GM19035 (cell line): ENCODE data around the gene PARD6G.
A peak's percentile ranks its signal among the peaks of the same experiment; 100 is the strongest.
"Not testable (repeated sequence)": the region's sequence is repeated elsewhere in the genome, so short reads cannot be mapped to it uniquely, and the experiment has no call there.

ENCODE experiments used
- ATAC-seq: cut with Tn5 transposase; IDR thresholded peaks from one replicate; pipeline ENCODE4 v1.9.1; 2021; ENCODE audit not compliant: unreplicated experiment

PARD6G gene, protein sequence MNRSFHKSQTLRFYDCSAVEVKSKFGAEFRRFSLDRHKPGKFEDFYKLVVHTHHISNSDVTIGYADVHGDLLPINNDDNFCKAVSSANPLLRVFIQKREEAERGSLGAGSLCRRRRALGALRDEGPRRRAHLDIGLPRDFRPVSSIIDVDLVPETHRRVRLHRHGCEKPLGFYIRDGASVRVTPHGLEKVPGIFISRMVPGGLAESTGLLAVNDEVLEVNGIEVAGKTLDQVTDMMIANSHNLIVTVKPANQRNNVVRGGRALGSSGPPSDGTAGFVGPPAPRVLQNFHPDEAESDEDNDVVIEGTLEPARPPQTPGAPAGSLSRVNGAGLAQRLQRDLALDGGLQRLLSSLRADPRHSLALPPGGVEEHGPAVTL

DNA sequence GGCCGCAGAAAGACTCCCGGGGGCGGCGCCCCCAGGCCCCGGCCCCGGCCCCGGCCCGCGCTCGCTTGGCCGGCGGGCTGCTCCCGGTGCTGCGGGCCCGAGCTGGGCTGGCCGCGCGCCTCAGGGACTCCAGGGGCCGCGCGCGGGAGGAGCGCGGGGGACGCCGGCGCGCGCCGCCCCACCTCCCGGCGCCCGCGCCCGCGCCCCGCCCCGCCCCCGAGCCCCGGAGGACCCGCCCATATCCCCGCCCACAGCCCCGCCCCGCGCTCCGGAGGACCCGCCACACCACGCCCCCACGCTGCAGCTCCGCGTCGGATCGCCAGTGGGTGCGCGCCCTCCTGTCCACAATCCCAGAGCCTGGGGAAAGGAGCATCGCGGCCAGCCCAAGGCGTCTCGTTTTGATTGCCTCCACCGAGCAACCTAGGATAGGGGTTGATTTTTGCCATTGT is at the start of gene PARD6G:
Gene PARD6G, minus strand, starts transcription at position 122 of the 449 bp plus-strand sequence. CDS start 166 bp downstream, outside the sequence.
- peak; percentile 58 for ATAC-seq

DNA sequence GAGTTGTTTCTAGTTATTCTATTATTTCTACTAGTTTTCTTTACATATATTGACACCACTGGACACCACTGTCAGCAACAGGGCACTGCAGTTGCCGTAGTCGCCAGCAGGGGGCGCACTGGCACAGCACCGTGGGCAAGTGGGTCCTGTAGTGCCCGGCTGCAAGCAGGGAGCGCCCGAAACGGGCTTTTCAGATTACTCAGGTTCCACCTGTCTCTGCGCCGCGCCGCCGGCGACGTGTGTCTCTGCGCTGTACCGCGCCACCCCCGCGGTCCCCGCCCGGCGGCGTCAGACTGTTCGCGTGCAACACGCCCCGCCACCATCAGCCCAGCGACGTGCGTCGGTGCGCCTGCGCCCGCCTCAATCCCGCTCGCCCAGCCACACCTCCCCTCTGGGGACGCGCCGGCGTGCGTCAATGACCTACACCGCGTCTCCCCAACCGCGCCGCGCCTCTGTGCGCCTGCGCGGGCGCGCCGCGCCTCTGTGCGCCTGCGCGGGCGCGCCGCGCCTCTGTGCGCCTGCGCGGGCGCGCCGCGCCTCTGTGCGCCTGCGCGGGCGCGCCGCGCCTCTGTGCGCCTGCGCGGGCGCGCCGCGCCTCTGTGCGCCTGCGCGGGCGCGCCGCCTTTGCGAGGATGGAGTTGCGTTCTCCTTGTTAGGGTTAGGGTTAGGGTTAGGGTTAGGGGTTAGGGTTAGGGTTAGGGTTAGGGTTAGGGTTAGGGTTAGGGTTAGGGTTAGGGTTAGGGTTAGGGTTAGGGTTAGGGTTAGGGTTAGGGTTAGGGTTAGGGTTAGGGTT is 15.1 kb upstream of the PARD6G start:
- not testable (repeated sequence) for ATAC-seq

DNA sequence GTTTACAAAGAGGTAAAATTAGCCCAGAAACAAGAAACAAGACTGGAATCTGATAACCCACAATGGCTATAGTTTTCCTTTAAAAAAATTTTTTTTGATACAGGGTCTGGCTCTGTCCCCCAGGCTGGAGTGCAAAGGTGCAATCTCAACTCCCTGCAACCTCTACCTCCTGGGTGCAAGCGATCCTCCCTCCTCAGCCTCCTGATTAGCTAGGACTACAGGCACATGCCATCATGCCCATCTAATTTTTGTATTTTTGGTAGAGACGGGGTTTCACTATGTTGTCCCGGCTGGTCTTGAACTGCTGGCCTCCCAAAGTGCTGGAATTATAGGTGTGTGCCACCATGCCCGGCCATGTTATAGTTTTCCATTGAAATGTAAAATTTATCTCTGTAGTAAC is 12.3 kb upstream of the PARD6G start:
- no peak for ATAC-seq

DNA sequence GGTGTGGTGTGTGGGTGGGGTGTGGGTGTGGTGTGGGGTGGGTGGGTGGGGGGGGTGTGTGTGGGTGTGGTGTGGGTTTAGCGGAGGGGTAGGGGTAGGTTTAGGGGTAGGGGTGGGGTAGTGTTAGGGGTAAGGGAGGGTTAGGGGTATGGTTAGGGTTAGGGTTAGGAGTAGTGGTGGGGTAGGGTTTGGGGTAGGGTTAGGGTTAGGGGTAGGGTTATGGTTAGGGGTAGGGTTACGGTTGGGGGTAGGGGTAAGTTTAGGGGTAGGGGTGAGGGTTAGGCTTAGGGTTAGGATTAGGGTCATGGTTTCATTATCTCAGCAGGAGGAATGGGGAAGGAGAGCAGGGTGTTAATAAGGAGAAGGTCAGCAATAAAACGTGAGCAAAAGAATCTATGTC is 11.3 kb upstream of the PARD6G start:
- no peak for ATAC-seq

DNA sequence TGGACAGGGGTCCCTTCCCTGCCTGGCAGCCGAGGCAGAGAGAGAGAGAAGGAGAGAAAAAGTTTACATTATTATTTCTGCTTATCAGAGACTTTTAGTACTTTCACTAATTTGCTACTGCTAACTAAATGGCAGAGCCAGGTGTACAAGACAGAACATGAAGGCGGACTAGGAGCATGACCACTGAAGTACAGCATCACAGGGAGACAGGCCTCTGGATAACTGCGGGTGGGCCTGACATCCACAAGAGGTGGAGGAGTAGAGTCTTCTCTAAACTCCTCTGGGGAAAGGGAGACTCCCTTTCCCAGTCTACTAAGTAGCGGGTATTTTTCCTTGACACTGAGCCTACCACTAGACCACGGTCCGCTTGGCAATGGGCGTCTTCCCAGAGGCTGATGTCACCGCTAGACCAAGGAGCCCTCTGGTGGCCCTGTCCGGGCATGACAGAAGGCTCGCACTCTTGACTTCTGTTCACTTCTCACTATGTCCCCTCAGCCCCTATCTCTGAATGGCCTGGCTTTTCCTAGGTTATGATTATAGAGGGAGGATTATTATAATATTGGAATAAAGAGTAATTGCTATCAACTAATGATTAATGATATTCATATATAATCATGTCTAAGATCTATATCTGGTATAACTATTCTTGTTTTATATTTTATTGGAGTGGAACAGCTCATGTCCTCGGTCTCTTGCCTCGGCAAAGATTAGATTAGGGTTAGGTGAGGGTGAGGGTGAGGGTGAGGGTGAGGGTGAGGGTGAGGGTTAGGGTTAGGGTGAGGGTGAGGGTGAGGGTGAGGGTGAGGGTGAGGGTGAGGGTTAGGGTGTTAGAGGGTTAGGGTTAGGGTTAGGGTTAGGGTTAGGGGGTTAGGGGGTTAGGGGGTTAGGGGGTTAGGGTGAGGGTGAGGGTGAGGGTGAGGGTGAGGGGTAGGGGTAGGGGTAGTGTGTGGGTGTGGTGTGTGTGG is 10.5 kb upstream of the PARD6G start:
- not testable (repeated sequence) for ATAC-seq

DNA sequence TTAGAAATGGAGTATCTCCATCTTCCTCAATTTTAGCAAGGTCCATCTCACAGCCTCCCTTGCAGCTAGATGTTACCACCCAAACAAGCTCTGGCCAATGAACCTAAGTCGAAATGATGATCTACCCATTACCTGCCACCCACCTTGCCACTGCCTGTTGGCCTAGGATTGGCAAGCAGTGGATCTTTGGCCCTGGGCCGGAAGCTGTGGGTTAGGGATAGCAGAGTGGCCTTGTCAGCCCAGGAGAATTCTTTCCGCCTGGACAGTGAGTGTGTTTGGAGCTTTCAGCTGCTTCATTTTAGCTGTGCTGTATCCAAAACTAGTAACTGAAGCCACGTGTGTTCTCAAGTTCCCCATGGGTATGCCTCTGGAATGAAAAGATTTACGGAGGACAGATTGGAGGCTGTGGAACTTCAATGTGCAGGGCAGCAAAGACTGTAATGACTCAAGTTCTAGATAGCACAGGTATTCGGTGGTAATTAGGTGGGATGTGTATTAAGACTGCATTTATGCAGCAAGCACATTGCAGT is 7.7 kb upstream of the PARD6G start:
- ATAC-seq = no peak

DNA sequence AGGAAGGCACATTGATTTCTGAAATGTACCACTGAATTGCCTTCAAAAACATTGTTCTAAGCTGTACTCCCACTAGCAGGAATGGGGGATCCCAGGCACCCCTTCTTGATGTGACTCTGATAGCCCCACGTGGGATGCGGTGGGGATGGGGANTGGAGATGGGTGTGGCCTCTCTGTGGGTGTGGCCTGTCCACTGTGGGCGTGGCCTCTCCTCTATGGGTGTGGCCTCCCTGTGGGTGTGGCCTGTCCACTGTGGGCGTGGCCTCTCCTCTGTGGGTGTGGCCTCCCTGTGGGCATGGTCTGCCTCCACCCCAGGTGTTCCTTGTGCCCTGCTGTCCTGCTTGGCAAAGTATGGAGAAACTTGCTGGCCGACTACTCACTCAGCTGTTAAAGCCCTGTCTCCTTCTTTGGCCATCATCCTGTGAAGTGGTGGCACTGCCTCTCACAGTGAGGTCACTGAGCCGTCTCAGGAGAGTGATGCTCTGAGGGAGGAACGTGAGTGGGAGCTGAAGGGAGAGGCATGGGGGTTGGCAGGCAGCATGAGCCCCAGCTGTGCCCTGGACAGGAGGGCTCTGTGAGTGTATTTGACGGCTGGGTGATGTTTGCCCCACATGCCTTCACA is 6.7 kb upstream of the PARD6G start:
- ATAC-seq = no peak

DNA sequence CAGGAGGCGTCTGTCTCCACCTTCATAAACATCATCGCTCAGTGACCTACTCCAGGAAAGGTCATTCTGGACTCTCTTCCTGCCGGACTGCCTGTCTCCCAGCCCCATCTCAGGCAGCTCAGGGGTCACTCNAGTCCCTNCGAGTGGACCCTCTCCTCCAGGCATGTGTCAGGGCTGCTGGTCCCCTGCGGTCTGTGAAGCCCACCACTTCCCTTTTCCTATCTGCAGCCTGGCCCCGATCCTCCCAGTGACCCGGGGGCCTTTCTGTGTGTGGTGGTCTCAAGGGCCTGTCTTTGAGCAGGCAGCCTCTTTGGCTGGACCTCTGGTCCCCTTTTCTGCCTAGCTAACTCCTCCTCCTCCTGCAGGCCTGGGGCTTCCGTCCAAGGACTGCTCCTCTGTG is 5.9 kb upstream of the PARD6G start:
- ATAC-seq = no peak

DNA sequence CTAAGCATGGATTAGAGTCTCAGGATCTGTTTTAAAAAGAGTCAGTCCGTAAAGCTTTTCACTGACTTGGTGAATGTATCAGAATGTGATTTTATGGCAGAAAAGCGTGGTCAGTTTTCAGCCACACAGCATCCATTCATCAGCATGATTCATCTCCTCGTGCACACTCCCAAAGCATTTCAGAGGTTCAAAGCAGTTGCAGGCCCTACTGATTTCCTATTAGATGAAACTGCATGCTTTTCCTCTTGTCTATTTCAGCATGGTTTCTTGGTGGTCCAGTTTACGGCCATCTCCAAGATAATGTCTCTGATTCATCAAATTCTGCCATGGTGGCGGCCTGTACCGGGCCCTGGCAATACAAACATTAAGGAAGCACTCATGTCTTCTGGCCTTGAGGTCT is 4.8 kb upstream of the PARD6G start:
- no peak for ATAC-seq

DNA sequence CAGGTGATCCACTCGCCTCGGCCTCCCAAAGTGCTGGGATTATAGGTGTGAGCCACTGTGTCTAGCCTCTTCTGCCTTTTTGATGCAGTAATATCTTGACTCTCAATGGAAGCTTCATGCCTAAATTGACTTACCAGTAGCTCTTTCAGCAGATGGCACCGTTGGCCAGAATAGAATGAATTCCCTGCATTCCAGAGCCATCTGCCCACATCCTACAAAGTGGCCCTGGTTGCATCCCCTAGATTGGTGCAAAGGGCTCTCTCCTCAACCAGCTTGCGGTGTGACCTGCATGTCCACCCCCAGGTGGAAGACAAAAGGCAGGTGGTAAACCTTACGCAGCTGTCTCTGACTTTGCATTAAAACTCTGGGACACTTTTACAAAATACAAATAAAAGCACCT is 4.4 kb upstream of the PARD6G start:
- ATAC-seq = no peak

DNA sequence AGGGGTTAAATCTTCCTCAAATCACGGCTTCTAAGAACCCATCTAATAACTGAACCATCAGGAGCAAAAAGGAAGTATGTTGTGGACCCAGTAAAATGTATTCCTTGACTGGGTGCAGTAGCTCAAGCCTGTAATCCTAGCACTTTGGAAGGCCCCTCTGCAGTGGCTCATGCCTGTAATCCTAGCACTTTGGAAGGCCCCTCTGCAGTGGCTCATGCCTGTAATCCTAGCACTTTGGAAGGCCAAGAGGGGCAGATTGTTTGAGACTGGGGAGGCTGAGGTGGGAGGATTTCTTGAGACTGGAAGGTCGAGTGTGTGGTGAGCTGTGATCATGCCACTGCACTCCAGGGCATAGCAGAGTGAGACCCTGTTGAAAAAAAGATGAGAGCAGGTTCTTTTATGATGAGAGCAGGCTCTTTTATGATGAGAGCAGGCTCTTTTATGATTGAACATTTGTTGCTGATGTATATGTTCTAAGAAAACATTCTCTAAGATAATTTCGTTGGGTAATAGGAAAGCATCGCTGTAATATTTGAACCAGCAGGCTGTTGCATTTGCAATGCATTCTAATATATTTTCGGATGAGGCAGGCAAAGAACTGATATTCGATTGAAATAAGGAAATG is 3.5 kb upstream of the PARD6G start:
- ATAC-seq = no peak

DNA sequence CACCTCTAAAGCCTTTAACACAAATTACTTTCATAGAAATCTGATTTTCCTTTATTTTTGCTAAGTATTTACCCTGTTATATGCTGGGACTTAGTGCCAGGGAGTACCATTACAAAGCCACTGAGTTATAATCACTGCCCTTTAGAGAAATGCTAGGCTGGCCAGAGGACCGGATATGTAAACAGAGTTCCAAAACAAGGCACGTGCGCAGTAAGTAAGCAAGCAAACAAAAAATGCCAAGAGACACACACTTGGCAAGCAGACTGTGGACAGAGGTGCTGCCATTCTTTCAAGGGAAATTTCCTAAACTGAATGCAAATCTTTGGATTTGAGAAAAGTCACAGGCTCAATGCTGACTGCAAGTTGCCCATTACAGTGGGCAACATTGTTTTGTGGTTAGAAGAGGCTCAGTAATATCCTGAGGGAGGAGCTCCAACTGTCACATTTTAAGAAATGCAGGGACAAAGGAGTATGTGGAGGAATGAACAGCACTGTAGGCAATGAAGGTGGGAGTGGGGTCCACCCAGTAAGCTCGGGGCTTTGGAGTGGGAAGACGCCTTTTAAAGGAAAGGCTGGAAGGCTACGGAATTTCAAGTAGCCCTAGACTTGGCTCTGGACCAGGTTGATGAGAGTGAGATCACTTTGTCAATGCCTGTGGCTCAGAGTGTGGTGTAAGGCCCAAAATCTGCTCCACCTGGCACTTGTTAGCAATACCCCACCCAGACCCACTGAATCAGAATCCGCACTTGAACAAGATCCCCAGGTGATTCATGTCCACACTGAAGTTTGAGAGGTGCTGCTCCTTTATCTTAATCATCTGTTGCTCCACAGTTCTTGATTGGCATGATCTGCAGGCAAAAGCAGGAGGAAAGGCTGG is 2.1 kb upstream of the PARD6G start:
- ATAC-seq = no peak

DNA sequence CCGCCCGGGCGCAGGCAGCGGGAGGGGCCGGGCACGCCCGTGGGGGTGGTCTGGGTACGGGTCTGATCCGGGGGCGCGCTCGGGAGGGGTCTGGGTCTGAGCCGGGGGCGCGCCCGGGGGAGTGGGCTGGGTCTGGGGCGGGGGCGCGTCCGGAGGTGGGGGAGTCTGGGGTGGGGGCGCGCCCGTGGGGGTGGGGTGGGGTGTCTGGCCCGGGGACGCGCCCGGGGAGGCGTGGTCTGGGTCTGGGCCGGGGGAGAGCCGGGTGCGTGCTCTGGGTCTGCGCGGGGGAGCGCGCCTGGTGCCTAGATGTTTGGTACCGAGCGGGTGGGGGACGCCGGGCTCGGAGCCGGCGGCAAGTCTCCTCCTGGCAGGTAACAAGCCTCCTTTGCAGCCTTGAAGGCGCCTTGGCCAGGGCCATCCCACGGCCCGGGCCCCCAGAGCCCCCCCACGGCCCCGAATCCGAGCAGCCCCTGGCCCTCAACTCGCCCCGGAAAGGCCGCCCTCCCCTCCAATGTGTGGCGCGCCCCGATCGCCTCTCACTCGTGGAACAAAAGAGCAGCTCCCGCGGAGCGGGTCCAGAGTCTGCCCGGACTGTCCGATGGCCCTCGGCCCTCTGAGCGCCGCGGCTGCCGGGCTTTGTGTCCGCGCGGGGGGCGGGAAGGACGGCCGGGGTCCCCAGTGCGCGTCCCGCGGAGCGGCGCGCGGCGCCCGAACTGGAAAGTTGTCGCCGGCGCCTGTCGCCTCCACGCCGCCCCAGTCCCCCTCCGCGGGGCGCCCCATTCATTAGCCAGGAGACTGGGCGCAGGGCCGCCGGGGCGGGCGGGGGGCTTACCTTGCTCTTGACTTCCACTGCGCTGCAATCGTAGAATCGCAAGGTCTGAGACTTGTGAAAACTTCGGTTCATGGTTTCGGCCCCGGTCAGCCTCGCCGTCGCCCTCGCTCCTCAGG is 595 bp downstream of the PARD6G start:
- peak; percentile 39 for ATAC-seq

DNA sequence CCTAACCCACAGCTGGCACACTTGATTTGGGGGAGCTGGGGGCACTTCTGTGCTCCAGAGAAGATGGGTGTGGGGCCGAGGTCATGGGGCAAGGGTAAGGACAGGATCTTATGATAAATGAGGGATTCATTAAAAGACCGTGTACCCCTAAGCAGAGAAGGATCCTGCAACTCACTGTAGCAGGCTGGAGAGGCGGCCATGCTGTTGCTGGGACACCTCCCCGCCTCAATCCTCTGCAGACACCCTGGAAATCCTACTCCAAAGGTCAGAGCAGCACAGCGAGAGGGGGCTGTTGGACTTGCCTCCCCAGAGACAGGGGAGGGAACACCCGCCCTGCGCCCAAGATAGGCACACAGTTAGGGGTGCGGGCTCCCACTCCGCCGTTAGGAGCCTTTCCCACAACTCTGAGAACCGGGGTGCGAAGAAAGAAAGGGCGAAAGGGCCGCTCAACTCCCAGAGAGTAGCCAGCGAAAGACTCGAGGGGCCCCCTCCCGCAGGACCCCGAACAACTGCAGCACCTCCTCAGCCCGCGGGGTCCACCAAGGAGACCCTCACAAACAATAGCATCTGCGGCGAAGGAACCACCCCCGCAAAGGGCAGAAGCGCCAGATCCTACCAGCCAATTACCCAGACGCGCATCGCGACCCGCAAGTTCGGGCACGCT is 1.4 kb downstream of the PARD6G start:
- ATAC-seq = no peak

DNA sequence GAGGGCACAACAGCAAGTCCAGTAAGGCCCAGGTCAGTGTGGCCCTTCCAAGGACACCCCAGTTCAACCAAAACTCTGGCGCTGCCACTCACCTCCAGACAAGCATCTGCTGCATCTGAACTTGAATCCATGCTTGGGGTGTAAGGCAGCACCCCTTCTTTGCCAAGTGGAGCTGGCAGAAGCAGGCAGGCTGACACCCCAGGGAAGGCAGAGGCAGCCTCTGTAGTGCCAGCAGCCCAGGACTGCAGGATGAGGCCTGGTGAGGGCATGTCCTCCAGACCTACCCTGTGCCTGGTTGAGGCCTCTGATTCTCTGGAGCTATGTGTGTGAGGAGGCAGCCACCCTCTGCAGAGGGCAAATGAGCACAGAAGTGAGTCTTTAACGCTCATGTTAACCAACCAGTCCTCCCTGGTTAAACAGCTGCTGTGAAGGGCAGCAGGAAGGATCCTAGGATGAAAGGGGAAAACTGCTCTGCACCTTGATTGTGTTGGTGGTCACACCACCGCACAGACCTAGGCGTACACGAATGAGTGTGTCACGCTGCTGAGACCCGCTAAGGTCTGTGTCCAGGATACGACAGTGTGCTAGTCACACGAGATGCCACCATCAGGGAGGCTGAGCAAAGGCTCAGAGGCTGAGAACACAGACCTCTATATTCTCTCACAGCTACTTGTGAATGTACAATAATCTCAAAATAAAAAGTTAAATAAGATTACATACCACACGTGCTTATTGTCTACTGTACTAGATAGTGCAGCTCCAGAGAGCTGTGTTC is 2.2 kb downstream of the PARD6G start:
- no peak for ATAC-seq

DNA sequence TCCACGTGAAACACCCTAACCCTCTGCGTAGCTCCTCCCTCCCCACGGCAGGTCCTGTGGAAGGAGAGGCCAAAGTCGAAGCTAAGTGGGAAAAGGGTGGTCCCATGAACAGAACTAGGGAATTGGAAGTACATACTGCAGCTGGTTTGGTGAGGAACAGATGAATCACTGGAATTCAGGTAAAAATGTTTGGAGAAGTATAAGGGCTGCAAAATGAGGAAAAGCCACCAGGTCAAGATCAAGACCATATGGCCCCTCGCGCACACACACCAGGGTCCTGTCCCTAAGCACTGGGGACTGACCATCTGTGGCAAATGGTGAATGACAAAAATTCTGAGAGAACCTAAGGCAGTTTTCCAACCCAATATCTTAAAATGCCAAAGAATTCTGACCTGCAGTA is 3.1 kb downstream of the PARD6G start:
- no peak for ATAC-seq

DNA sequence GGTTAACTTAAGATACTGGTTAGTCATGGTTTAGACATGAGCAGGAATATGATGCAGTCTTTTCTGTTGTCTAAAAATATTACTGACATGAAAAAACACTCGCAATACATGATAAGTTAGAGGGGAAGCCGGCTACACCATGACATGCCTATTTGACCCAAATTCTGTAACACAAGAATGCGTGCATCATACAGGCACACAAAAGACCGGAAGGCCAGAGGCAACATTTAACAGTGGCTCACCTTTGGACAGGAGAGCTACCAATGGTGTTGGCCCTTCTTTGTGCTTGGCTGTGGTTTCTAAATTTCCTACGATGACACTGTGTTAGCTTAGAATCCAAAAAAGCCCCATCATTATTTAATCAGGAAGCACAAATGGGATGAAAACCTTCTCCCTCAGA is 4.1 kb downstream of the PARD6G start:
- ATAC-seq = no peak
